ENCODE results near the gene FRS3. TPM values are rescaled to one million over a fixed set of nuclear protein-coding genes. Genes with fewer than 3 reads are reported as not detected.
A peak's percentile ranks its signal among the peaks of the same experiment; 100 is the strongest.

Gene FRS3
- polyA plus RNA-seq, 1 donor, result 9.1 TPM

DNA sequence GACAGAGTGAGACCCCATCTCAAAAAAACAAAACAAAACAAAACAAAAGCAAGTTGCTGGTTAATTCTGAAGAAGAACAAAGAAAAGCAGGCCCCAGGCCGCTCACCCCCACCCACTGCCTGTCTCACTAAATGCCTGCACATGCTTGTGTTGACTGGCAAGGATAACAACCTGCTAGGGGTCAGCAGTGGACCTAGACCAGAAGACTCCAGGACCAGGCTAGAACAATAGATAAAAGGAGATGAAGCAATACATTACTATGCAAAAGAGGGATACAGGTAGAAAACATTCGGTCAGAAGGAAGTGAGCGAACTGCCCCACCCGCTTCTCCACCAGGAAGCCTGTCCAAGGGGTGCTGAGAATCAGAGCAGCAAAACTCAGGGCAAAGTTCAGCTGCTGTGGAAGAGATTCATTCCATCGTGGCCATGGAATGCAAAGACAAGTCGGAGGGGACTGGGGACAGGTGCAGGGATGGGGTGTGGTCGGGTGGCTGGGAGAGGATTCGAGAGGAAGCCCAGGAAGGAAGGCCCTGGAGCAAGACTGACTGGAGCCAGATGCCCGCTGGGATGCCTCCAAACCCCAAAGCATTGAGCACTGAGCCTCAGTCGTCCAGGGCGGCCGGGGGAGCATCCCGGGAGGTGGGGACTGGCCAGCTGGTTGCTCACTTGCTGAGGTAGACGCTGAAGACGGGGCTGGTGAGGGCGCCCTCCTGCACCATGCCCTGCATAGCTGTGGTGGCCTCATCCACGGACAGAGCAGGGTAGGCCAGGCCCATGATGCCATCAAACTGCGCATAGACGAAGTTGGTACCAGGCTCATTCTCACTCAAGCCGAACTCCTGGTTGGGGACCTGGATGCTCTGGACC lies 37.8 kb downstream of the FRS3 start:
- no peak for DNase-seq

GRCh38 chr6:41740366-41741162 lies 39.1 kb downstream of the FRS3 start:
- no peak for DNase-seq

DNA sequence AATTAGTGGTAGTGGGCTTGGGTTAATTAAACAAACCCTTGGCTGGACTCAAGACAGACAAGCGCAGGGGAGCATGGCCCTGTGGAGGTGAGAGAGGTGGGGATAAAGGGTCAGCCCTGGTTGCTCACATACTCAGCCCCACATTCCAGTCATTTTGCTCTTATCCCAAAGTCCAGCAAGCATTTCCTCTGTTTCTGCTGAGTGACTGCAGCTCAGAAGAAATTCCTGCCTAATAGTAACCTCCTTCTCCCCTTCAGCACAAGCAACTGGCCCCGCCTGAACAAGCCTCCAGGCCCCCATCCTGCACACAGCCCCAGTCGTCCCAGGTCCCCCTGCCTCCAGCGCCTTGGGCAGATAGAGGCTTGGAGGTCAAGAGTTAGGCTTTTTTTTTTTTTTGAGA lies 40.7 kb downstream of the FRS3 start:
- no peak for DNase-seq

DNA sequence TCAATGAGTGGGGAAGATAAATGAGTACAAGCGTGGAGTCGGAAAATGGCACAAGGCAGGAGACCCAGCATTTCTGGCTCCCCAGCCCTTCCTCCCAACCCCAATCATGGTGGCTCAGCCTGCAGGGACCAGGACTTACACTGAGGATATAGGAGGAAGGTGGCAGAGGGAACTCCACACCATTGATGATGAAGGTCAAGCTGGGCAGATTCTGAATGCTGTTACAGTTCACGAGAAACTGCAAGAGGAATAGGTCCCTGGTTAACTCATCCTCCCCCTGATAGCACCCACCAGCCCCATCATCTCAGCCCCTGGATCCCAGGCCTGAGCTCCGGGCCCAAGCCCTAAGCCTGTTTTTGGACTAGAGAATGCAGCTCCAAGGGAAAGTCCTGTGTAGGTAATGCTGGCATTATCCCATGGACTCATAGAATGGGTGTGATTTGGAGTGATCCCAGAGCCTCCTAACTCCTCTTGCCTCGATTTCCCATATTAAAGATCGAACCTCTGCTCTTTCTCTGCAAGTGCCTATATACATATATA lies 42.0 kb downstream of the FRS3 start:
- DNase-seq, result no peak

GRCh38 chr6:41736800-41737555 lies 42.7 kb downstream of the FRS3 start:
- no peak for DNase-seq

GRCh38 chr6:41736186-41736733 lies 43.4 kb downstream of the FRS3 start:
- no peak for DNase-seq

- peak; percentile 93 for DNase-seq
Measured at GRCh38 chr6:41735427-41736185, 44.1 kb downstream of the FRS3 start, which contains the start of gene TFEB. Gene TFEB, minus strand, starts transcription at chr6:41735608. Its CDS starts 44,395 bp downstream, at chr6:41691213.

DNA sequence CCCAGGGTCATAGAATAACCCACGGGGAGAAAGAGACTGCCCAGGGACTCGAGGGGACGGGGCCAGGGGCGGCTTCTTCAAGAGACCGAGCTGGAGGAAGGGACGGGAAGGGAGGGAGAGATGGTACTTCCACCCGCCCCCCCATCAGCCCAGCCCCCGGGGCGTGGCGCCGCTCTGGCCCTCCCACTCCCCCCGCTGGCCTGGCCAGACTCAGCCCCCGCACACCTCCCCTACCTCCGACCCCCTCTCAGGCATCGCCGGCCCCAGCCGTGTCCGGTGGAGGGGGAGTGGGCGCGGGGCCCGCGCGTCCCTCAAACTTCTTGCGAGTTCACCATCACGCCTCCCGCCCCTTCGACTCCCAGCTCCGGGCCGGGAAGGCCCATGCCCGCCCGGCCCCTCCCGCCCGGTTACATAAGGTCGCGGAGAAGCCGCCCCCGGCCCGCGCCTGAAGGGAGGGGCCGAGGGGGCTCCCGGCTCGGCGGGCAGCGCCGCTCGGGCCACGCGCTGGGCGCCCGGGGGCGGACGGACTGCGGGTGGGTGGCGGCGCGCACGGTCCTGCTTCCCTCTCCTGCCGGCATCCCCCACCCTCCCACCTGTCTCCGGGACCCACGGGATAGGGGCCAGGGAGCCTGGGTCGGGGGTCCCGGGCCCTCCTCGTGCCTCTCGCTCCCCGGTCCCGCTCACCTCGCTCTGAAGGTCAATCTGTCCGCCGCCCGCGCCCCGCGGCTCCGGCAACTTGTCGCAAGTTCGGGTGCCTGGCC lies 44.9 kb downstream of the FRS3 start:
- DNase-seq, result peak; percentile 91

DNA sequence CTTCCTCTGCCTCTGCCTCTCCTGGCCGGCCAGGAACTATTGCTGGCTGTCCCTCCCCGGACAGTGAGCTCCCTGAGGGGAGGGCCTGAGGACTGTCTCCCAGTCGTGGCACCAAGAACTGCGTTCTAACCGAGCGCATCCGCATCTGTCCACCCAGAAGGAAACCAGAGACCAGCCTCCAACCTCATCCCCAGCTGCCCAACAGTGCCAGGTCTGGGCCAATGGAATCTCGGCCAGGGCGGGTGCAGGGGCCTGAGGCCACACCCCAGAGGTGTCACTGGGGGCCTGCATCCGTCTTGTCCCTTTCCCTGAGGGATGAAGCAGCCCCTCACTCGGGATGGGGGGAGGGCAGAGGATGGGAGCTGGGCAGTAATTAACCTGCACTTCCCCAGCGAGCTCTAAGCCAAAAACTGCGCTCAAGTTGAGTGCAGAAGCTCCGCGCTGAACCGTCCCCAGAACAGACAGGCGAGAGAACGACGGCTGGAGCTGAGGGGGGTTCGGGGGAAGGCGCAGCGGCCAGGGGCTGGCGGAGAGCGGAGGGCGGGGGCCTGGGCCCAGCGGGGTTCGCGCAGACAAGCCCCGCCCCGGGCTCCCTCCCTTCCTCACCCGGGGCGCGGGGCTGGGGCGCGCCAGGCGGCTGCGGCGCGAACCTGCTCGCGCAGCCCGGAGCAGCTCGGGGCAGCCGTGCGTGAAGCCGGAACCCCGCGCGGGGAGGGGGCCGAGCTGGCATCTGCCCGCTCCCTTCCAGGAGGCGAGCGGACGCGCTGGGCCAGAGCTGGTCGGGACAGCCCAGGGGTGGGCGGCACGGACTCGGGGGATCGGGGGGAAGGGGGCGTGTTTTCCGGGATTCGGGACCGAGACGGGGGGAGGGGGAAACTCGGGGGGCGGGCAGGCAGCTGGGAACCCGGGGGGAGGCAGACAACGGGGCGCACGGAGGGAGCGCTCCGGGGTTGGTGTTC lies 45.7 kb downstream of the FRS3 start:
- DNase-seq, result peak; percentile 89

DNA sequence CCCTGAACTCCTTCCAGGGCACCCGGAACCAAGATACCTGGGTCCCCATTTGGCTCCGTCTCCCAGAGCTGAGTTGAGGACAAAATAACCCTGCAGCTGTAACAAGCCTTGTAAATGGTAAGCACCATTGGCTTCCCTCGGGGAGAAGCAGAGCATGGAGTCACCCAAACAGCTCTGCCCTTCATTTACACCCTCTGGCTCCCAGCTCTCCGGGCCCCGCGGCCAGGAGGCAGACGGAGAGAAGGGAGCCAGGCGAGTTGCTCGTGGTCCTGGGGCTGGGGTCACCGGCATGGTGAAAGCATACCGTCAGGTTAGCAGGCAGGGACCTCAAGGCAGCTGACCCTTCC lies 46.4 kb downstream of the FRS3 start:
- no peak for DNase-seq

DNA sequence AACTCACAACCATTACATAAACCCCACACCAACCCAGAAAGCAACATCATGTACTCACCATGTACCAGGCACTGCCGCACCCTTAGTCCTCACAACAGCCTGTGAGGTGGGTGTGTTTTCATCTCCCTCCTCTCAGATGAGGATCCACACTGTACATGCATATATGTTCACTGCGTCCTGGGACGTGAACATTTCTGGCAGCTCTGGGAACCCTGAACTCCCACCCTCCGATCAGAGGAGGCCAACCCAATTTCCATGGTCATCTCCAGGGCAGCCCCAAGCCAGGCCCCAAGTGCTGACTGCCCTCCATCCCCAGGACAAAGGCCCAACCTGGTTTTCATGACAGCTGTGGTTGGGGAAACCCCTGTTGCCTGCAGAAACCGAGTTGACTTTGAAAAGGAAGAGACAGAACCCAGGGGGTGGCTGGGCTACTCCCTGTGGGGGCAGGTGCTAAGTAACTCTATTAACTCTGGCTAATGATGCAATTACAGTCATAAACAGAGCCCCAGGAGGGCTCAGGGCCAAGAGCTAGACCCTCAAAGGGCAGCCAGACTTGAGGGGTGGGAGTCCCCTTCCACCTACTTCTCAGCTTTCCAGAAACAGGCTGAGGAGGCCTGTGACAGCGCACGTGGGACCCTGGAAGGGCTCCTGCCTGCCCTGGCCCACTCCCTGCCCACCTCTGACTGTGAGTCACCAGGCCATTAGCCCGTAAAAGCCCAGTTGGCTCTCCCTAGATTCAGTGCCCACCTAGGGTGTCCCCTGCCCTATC lies 46.9 kb downstream of the FRS3 start:
- no peak for DNase-seq

GRCh38 chr6:41732149-41732548 lies 47.6 kb downstream of the FRS3 start:
- DNase-seq, result no peak

DNA sequence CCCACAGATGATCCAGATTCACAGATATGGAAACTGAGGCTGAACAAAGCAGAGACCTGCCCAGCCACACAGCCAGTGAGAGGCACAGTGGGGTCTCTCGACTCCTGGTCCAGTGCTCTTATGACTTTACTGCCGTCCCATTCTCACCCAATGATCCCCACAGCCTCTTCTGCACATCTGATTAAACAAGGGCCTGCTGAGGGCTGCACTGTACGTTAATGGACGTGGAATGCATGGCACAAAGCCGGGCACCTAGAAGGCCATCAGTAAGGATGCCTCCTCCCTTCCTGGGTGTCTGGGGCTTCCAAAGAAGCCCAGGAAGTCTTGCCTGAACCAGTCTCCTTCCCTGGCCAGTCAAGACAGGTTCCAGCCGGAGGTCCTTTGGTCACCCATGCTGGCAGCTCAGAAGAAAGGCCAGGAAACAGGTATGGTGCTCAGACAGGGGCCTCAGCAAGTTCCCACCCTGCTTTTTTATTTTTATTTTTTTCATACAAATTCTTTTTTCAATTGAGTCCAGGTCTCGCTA lies 48.1 kb downstream of the FRS3 start:
- no peak for DNase-seq

DNA sequence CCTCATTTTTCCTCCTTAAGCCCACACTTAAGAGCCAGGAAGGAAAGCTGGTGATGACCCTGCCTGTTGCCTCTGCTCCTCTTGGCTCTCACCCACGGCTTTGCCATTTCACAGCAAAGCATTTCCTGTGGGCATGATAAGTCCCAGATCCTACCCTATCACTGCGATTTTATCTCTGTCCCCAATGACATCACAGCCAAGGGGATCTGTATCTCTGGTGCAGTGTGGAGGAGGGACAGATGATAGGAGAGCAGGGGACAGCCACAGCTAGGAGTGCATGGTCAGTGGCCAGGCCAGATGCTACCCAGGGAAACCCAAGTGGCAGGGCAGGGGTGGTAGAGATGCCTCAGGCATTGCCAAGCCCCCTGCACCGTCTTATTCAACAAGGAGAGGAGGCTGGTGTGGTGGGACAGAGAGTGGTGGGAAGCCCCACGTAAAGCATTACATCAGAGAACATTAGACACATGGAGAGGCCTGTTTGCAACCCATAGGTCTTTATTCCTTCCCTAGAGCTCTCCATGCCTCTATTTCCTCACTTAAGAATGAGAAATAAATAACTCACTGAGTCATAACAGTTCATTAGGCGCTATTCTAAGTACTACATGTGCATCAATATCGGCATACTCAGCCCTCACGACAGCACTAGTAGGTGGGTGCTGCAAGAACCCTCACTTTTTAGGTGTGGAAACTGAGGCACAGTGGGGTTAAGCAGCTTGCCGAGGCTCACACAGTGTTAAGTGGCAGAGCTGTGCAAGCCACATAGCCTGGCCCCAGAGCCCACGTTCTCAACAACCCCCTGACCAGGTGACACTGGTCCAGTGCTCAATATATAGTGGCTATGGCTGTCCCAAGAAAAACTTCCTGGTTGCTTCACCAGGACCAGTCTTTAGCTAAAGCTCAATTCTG lies 48.9 kb downstream of the FRS3 start:
- DNase-seq, result no peak

GRCh38 chr6:41729624-41730023 lies 50.1 kb downstream of the FRS3 start:
- DNase-seq, result no peak

- no peak for DNase-seq
Measured at GRCh38 chr6:41728954-41729353, 50.7 kb downstream of the FRS3 start.

Measured in hindlimb muscle (tissue), 1 donor.